GM23338 (cell line): Measurements from ENCODE around the gene PHACTR1. TPM values are rescaled to one million over a fixed set of nuclear protein-coding genes. Genes with fewer than 3 reads are reported as not detected.

Source experiments
- ATAC-seq: fragments of 200-7000 bp; cut with Tn5 transposase; 3 replicates; pipeline ENCODE4 v1.9.1; 2020
- DNase-seq: peaks from one replicate; pipeline ENCODE4 v3.0.0-alpha.2; 2015; ENCODE audit warnings: low spot score
- H2AFZ ChIP-seq: fragments of 200-600 bp; sonication (generic); 2 replicates; pipeline ENCODE4 v1.8.0; 2016; ENCODE audit warnings: antibody characterized with exemption, mild to moderate bottlenecking, moderate library complexity
- H3F3A ChIP-seq: fragments of 200-600 bp; sonication (generic); replicated peaks from 2 replicates; pipeline ENCODE4 v1.8.0; 2017; ENCODE audit warnings: antibody characterized with exemption, mixed run types, low read depth
- H3K27ac ChIP-seq: fragments of 200-600 bp; sonication (generic); 2 replicates; pipeline ENCODE4 v1.6.1; 2016; ENCODE audit warnings: low read depth
- H3K27me3 ChIP-seq: fragments of 200-600 bp; sonication (generic); 2 replicates; pipeline ENCODE4 v1.8.0; 2016; ENCODE audit warnings: mild to moderate bottlenecking, mixed run types, moderate library complexity; ENCODE audit not compliant: insufficient read depth
- H3K36me3 ChIP-seq: fragments of 200-600 bp; sonication (generic); 2 replicates; pipeline ENCODE4 v1.8.0; 2016; ENCODE audit warnings: mild to moderate bottlenecking; ENCODE audit not compliant: insufficient read depth
- H3K4me1 ChIP-seq: fragments of 200-600 bp; sonication (generic); 2 replicates; pipeline ENCODE4 v1.8.0; 2016; ENCODE audit warnings: mild to moderate bottlenecking, moderate library complexity; ENCODE audit not compliant: insufficient read depth
- H3K4me2 ChIP-seq: fragments of 200-600 bp; sonication (generic); 2 replicates; pipeline ENCODE4 v1.7.1; 2017; ENCODE audit warnings: mixed run types
- H3K4me3 ChIP-seq: fragments of 200-600 bp; sonication (generic); 2 replicates; pipeline ENCODE4 v1.6.1; 2016; ENCODE audit warnings: mixed run types
- H3K79me2 ChIP-seq: fragments of 200-600 bp; sonication (generic); replicated peaks from 2 replicates; pipeline ENCODE4 v1.8.0; 2017; ENCODE audit warnings: mild to moderate bottlenecking; ENCODE audit not compliant: insufficient read depth
- H3K9me2 ChIP-seq: fragments of 200-600 bp; sonication (generic); 2 replicates; pipeline ENCODE4 v1.8.0; 2017; ENCODE audit not compliant: insufficient read depth
- H4K20me1 ChIP-seq: fragments of 200-600 bp; sonication (generic); replicated peaks from 2 replicates; pipeline ENCODE4 v1.8.0; 2017; ENCODE audit warnings: mild to moderate bottlenecking; ENCODE audit not compliant: insufficient read depth
- H3K27ac Mint-ChIP-seq: 2 replicates; pipeline ENCODE4 v1.8.0; 2020; ENCODE audit warnings: inconsistent platforms, mild to moderate bottlenecking, moderate library complexity, mixed read lengths
- H3K27me3 Mint-ChIP-seq: 3 replicates; pipeline ENCODE4 v1.8.0; 2022; ENCODE audit warnings: low read depth, mild to moderate bottlenecking, moderate library complexity, mixed read lengths, inconsistent platforms; ENCODE audit not compliant: insufficient read depth, poor library complexity
- H3K36me3 Mint-ChIP-seq: 3 replicates; pipeline ENCODE4 v1.8.0; 2021; ENCODE audit warnings: low read depth, mild to moderate bottlenecking, inconsistent platforms, moderate library complexity, mixed read lengths
- H3K4me1 Mint-ChIP-seq: 3 replicates; pipeline ENCODE4 v1.8.0; 2020; ENCODE audit warnings: mild to moderate bottlenecking, inconsistent platforms, mixed read lengths
- H3K4me3 Mint-ChIP-seq: 3 replicates; pipeline ENCODE4 v1.8.0; 2021; ENCODE audit warnings: moderate library complexity, mild to moderate bottlenecking, inconsistent platforms, mixed read lengths
- H3K9me3 Mint-ChIP-seq: 3 replicates; pipeline ENCODE4 v1.8.0; 2020; ENCODE audit warnings: moderate library complexity, mild to moderate bottlenecking, inconsistent platforms, mixed read lengths
- CREB1 ChIP-seq: fragments of 250-450 bp; sonication (Bioruptor Pico); IDR thresholded peaks from 2 replicates; pipeline ENCODE4 v1.5.0; 2020; ENCODE audit warnings: low read depth, mild to moderate bottlenecking, moderate library complexity
- EZH2phosphoT487 ChIP-seq: fragments of 200-600 bp; sonication (generic); IDR thresholded peaks from one replicate; pipeline ENCODE4 v1.8.1; 2018; ENCODE audit warnings: antibody characterized with exemption; ENCODE audit not compliant: unreplicated experiment
- POLR2AphosphoS5 ChIP-seq: IDR thresholded peaks from 2 replicates; pipeline ENCODE4 v1.6.1; 2016; ENCODE audit warnings: antibody characterized with exemption, low read depth
- STAT1 ChIP-seq: IDR thresholded peaks from one replicate; pipeline ENCODE4 v1.6.1; 2016; ENCODE audit warnings: antibody characterized with exemption; ENCODE audit not compliant: unreplicated experiment
- ZNF114 ChIP-seq: fragments of 250-450 bp; sonication (Bioruptor Pico); IDR thresholded peaks from 2 replicates; pipeline ENCODE4 v1.5.0; 2020; ENCODE audit warnings: mild to moderate bottlenecking, moderate library complexity
- ZNF462 ChIP-seq: fragments of 250-450 bp; sonication (Bioruptor Pico); IDR thresholded peaks from 2 replicates; pipeline ENCODE4 v1.5.0; 2020; ENCODE audit warnings: mild to moderate bottlenecking, moderate library complexity
- polyA plus RNA-seq: library from polyadenylated mRNA; unstranded; fragments of >200 nt; fragmentation: Nextera tagmentation; extraction: Ambion mirVana; gene quantifications from 2 replicates; pipeline ENCODE4 v1.2.1, GENCODE V29; 2016
- total RNA-seq: library from RNA; depleted of rRNA; stranded (reverse); fragments of >200 nt; shearing (Covaris generic); gene quantifications from 2 replicates; pipeline ENCODE4 v1.2.3, GENCODE V29; 2014

Gene PHACTR1
- total and polyA plus RNA-seq, 2 experiments from 2014 or later = 5.9 to 19.3 TPM

GRCh38 chr6:13288481-13288880 is 571.9 kb downstream of the PHACTR1 start (continued):
- TF ChIP-seq ZNF462 (CRISPR knock-in tag) (no peak), STAT1 (no peak)

GRCh38 chr6:13288969-13289391 is 572.4 kb downstream of the PHACTR1 start:
- no peaks in the 10 kb centered on the region for H3K9me2 ChIP-seq
- H4K20me1 ChIP-seq = no peaks in the 10 kb centered on the region
- no peak overlapping the region for H3K4me2 ChIP-seq
- H3K79me2 ChIP-seq = no peaks in the 10 kb centered on the region
- peaks cover 3% of the 10 kb centered on the region; the same call in 1 of the 2 replicates for H3K36me3 ChIP-seq
- H3F3A ChIP-seq = no peaks in the 10 kb centered on the region
- no peak for ATAC-seq
- TF ChIP-seq STAT1 = no peak
- DNase-seq = no peak
- Mint-ChIP-seq H3K27ac (no peak overlapping the region), H3K9me3 (peaks cover 30% of the 10 kb centered on the region), H3K36me3 (peaks cover 81% of the 10 kb centered on the region), H3K4me3 (no peak overlapping the region), H3K27me3 (peaks cover 13% of the 10 kb centered on the region), H3K4me1 (no peaks in the 10 kb centered on the region; the same call in 2 of the 3 replicates)
- no peak overlapping the region for H3K27ac ChIP-seq
- no peak overlapping the region for H3K4me3 ChIP-seq
- H3K27me3 ChIP-seq = no peaks in the 10 kb centered on the region
- no peaks in the 10 kb centered on the region for H3K4me1 ChIP-seq
- no peak overlapping the region for H2AFZ ChIP-seq

GRCh38 chr6:13289789-13290318 is 573.3 kb downstream of the PHACTR1 start:
- H3K36me3 ChIP-seq = peaks cover 7% of the 10 kb centered on the region
- no peak overlapping the region for H3K27ac Mint-ChIP-seq
- H3K4me3 Mint-ChIP-seq = no peak overlapping the region
- peaks cover 86% of the 10 kb centered on the region for H3K36me3 Mint-ChIP-seq
- no peak for ATAC-seq
- H3K4me3 ChIP-seq = no peak overlapping the region
- no peaks in the 10 kb centered on the region; the same call in 2 of the 3 replicates for H3K4me1 Mint-ChIP-seq
- DNase-seq = no peak
- H3K27me3 ChIP-seq = no peaks in the 10 kb centered on the region
- H4K20me1 ChIP-seq = no peaks in the 10 kb centered on the region
- peaks cover 30% of the 10 kb centered on the region for H3K9me3 Mint-ChIP-seq
- no peaks in the 10 kb centered on the region for H3K79me2 ChIP-seq
- H3K9me2 ChIP-seq = no peaks in the 10 kb centered on the region
- H3K27me3 Mint-ChIP-seq = peaks cover 13% of the 10 kb centered on the region
- H3K4me1 ChIP-seq = no peaks in the 10 kb centered on the region
- no peak overlapping the region for H3K4me2 ChIP-seq
- H3K27ac ChIP-seq = no peak overlapping the region
- H2AFZ ChIP-seq = no peak overlapping the region
- no peaks in the 10 kb centered on the region for H3F3A ChIP-seq
- TF ChIP-seq EZH2phosphoT487 = no peak
- no peak for TF ChIP-seq ZNF114
- no peak for TF ChIP-seq CREB1
- no peak for TF ChIP-seq STAT1
- TF ChIP-seq POLR2AphosphoS5 = no peak
